GM19238 (cell line): ENCODE results near the gene NAV2.
"Not testable (repeated sequence)": the region's sequence is repeated elsewhere in the genome, so short reads cannot be mapped to it uniquely, and the experiment has no call there.

Experiments
- DNase-seq: peaks from one replicate; pipeline ENCODE4 v3.0.0; 2011; ENCODE audit warnings: low spot score; ENCODE audit not compliant: insufficient read length

Gene NAV2

GRCh38 chr11:20078846-20079245 lies 366.2 kb downstream of the NAV2 start:
- no peak for DNase-seq

GRCh38 chr11:20080032-20080685 lies 367.5 kb downstream of the NAV2 start:
- DNase-seq = no peak

- DNase-seq = no peak
These were observed 368.7 kb downstream of the NAV2 start for GRCh38 chr11:20081336-20081735.

- DNase-seq = not testable (repeated sequence)
These were observed 371.2 kb downstream of the NAV2 start for GRCh38 chr11:20083877-20084276.

GRCh38 chr11:20084921-20085814 lies 372.5 kb downstream of the NAV2 start:
- DNase-seq = no peak

- DNase-seq = no peak
These were observed 373.3 kb downstream of the NAV2 start for GRCh38 chr11:20085918-20086317.

GRCh38 chr11:20087118-20087521 lies 374.5 kb downstream of the NAV2 start:
- DNase-seq = no peak

- DNase-seq = no peak
These were observed 376.0 kb downstream of the NAV2 start for GRCh38 chr11:20088397-20089225.

- DNase-seq = no peak
These were observed 376.7 kb downstream of the NAV2 start for GRCh38 chr11:20089367-20089766.

GRCh38 chr11:20089796-20090653 lies 377.4 kb downstream of the NAV2 start:
- no peak for DNase-seq

GRCh38 chr11:20090654-20091374 lies 378.2 kb downstream of the NAV2 start:
- no peak for DNase-seq

- no peak for DNase-seq
These were observed 381.1 kb downstream of the NAV2 start for GRCh38 chr11:20093775-20094174.

- no peak for DNase-seq
These were observed 382.6 kb downstream of the NAV2 start for GRCh38 chr11:20095189-20095588.

GRCh38 chr11:20097319-20098221 lies 384.9 kb downstream of the NAV2 start:
- no peak for DNase-seq

GRCh38 chr11:20099527-20099926 lies 386.9 kb downstream of the NAV2 start:
- no peak for DNase-seq

- no peak for DNase-seq
These were observed 389.8 kb downstream of the NAV2 start for GRCh38 chr11:20102397-20102796.

GRCh38 chr11:20103281-20103680 lies 390.6 kb downstream of the NAV2 start:
- no peak for DNase-seq

GRCh38 chr11:20105427-20105826 lies 392.8 kb downstream of the NAV2 start:
- no peak for DNase-seq
